Measurements from ENCODE around the gene COL20A1. TPM values are rescaled to one million over a fixed set of nuclear protein-coding genes. Genes with fewer than 3 reads are reported as not detected.

The COL20A1 gene
- total RNA-seq, 5 donors from 2014 or later (not counting 1 experiment from before 2014, with no cell fraction given), result 0.16 to 0.35 (median 0.23) TPM; not detected in 2

DNA sequence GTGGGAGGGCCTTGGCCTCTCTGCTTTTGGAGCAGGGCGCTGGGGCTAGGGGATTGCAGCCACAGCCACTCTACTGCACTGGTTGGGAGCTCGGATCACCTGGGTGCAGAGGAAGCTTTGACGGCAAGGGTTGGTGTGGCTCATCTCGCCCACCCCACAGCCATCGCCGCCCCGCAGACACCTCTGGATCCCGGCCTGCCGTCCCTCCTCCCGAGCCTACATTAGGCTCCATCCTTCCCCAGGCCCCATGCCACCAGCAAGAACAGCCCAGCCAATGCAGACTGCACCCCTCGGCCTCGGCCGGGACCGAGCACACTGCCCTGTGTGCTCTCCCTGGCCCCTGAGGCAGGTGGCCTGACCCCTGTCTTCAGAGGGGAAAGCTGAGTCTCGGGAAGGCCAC, 32.5 kb upstream of the COL20A1 start:
- Mint-ChIP-seq H3K9me3 (no peaks in the 10 kb centered on the region), H3K36me3 (no peaks in the 10 kb centered on the region), H3K4me3 (no peak overlapping the region), H3K27me3 (peaks cover 30 to 60% of the 10 kb centered on the region in 2 donors), H3K27ac (no peak overlapping the region), H3K4me1 (peaks cover 2 to 7% (median 5%) of the 10 kb centered on the region in 3 donors)
- H3K27ac ChIP-seq (ENCODE audit: low read length), result no peak overlapping the region
- no peaks in the 10 kb centered on the region for H3K9me3 ChIP-seq
- H3K27me3 ChIP-seq (replicated peaks in 1 of 2; ENCODE audit: control insufficient read depth in 2 of 2, extremely low read depth in 1 of 2, insufficient read depth in 2 of 2, low read length in 1 of 2), result peaks cover 4 to 85% of the 10 kb centered on the region in 2 experiments
- H3K4me1 ChIP-seq (ENCODE audit: control insufficient read depth in 1 of 2, extremely low read depth in 1 of 2, insufficient read depth in 2 of 2, low read length in 2 of 2), result peaks cover 0 to 8% of the 10 kb centered on the region in 2 experiments
- H3K4me3 ChIP-seq (ENCODE audit: control insufficient read depth in 1 of 2, extremely low read depth in 1 of 2, low read length in 1 of 2), result no peak overlapping the region
- ChIA-PET CTCF (no interaction called here), POLR2A (no interaction called here)
- ATAC-seq (replicated peaks in 1 of 4) (no peak), DNase-seq (no peak)
- no peaks in the 10 kb centered on the region for H3K36me3 ChIP-seq (ENCODE audit: control insufficient read depth in 2 of 2, extremely low read depth in 1 of 2, insufficient read depth in 1 of 2, low read length in 1 of 2)
- WGBS (ENCODE audit: insufficient coverage), result 85% methylated on average over 15 of the region's 15 CpGs

DNA sequence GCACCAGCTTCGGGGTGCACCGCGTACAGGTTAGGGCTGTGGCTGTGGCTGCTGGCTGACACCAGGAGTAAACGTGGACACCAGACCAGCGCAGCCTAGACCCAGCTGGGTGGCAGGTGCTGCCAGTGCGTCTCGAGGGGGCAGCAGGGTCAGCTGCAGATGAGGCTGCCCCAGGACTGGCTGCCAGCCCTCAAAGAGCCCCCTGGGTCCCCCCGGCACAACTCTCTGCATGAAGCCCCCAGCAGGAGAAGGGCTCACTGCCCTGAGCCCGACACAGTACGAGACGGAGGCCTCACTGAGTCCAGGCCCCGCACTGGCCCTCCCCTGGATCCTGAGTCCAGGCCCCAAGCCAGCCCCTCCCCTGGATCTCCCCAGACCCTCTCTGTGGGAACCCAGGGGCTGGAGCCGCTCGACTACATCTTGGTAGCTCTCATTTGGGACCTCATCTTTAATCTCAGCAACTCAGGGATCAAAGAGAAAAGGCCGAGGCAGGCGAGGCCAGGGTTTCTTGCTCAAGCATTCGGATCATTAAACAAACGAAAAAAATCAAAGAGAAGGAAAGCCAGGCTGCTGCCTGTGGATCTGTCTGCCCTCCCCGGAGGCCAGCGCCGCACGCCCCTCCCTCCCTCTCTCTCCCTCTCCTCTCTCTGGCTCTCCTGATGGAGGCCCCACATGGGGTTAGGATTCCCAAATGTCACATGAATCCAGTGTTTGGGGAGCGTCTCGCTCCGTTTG, 31.8 kb upstream of the COL20A1 start:
- POLR2A ChIA-PET, result no interaction called here
- WGBS (ENCODE audit: insufficient coverage), result 71% methylated on average over 18 of the region's 25 CpGs
- Mint-ChIP-seq H3K27ac (no peak overlapping the region), H3K9me3 (no peaks in the 10 kb centered on the region), H3K36me3 (no peaks in the 10 kb centered on the region), H3K4me1 (peaks cover 1 to 6% (median 5%) of the 10 kb centered on the region in 3 donors), H3K4me3 (no peak overlapping the region), H3K27me3 (peaks cover 24 to 57% of the 10 kb centered on the region in 2 donors)
- no peak overlapping the region for H3K4me3 ChIP-seq (ENCODE audit: control insufficient read depth in 1 of 2, extremely low read depth in 1 of 2, low read length in 1 of 2)
- DNase-seq (no peak), ATAC-seq (replicated peaks in 1 of 4) (no peak)
- H3K4me1 ChIP-seq (ENCODE audit: control insufficient read depth in 1 of 2, extremely low read depth in 1 of 2, insufficient read depth in 2 of 2, low read length in 2 of 2), result peaks cover 0 to 8% of the 10 kb centered on the region in 2 experiments
- H3K9me3 ChIP-seq, result no peaks in the 10 kb centered on the region
- H3K27me3 ChIP-seq (replicated peaks in 1 of 2; ENCODE audit: control insufficient read depth in 2 of 2, extremely low read depth in 1 of 2, insufficient read depth in 2 of 2, low read length in 1 of 2), result peaks cover 4 to 86% of the 10 kb centered on the region in 2 experiments
- CTCF ChIA-PET, result interaction anchor here in 1 of 2 donors (0.5 kb wide), 1 partner anchor 28 kb away, joined by 3 read pairs; no protein-coding TSS in a partner anchor
- H3K36me3 ChIP-seq (ENCODE audit: control insufficient read depth in 2 of 2, extremely low read depth in 1 of 2, insufficient read depth in 1 of 2, low read length in 1 of 2), result no peaks in the 10 kb centered on the region
- no peak overlapping the region for H3K27ac ChIP-seq (ENCODE audit: low read length)

DNA sequence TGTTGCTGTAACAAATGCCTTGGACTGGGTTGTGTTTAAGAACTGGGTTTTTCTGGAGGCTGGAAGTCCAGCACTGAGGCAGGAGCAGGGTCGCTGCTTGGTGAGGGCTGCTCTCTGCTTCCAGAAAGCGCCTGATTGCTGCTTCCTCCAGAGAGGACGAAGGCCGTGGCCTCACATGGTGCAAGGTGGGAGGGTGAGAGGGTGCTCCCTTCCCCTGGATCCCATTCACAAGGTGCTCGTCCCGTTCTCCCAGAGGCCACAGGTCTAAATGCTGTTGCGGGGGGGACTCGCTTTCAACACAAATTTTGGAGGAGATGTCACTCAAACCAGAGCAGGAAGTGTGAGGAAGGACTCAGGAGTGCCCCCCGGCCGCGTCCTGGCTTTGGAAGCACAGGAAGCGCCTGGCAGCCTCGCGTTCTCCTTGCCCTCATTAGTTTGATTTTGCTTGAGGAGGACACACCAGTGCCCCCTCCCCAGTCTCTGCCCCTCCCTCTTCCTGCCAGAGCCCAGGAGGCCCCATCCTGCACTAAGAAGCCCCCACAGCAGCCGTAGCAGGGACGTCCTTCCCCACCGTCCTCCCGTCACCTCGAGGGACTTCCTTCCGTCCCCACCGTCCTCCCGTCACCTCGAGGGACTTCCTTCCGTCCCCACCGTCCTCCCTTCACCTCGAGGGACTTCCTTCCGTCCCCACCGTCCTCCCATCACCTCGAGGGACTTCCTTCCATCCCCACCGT, 31.0 kb upstream of the COL20A1 start:
- ATAC-seq (replicated peaks in 1 of 4) (no peak), DNase-seq (no peak)
- Mint-ChIP-seq H3K9me3 (no peaks in the 10 kb centered on the region), H3K4me3 (no peak overlapping the region), H3K27me3 (peaks cover 16 to 52% of the 10 kb centered on the region in 2 donors), H3K4me1 (peaks cover 1 to 6% (median 5%) of the 10 kb centered on the region in 3 donors), H3K27ac (no peak overlapping the region), H3K36me3 (no peaks in the 10 kb centered on the region)
- 17% methylated on average over 10 of the region's 30 CpGs for WGBS (ENCODE audit: insufficient coverage)
- Histone ChIP-seq H3K36me3 (ENCODE audit: control insufficient read depth in 2 of 2, extremely low read depth in 1 of 2, insufficient read depth in 1 of 2, low read length in 1 of 2) (no peaks in the 10 kb centered on the region), H3K9me3 (no peaks in the 10 kb centered on the region), H3K4me1 (ENCODE audit: control insufficient read depth in 1 of 2, extremely low read depth in 1 of 2, insufficient read depth in 2 of 2, low read length in 2 of 2) (peaks cover 0 to 8% of the 10 kb centered on the region in 2 experiments), H3K27ac (ENCODE audit: low read length) (no peak overlapping the region), H3K4me3 (ENCODE audit: control insufficient read depth in 1 of 2, extremely low read depth in 1 of 2, low read length in 1 of 2) (no peak overlapping the region), H3K27me3 (replicated peaks in 1 of 2; ENCODE audit: control insufficient read depth in 2 of 2, extremely low read depth in 1 of 2, insufficient read depth in 2 of 2, low read length in 1 of 2) (peaks cover 4 to 82% of the 10 kb centered on the region in 2 experiments)
- POLR2A ChIA-PET, result no interaction called here
- CTCF ChIA-PET, result no interaction called here

DNA sequence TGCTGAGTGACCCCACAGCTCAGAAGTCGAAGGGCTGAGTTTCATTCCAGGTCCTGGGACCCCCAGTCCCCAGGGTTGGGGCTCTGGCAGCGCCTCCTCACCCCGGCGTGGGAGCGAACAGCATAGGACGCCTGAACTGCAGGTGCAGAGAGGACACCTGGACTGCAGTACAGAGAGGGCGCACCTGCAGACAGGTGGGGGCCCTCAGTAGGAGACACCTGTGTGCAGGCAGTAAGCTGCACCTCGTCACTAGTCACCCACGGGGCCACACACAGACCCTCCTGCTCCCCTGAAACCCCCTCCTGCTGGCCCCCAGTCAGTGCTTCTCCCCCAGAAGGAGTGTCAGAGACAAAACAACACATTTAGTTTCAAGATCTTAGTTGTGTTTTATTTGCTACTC, 30.1 kb upstream of the COL20A1 start:
- no peak overlapping the region for H3K4me3 ChIP-seq (ENCODE audit: control insufficient read depth in 1 of 2, extremely low read depth in 1 of 2, low read length in 1 of 2)
- no peaks in the 10 kb centered on the region for H3K36me3 ChIP-seq (ENCODE audit: control insufficient read depth in 2 of 2, extremely low read depth in 1 of 2, insufficient read depth in 1 of 2, low read length in 1 of 2)
- H3K27ac Mint-ChIP-seq, result no peak overlapping the region
- no peaks in the 10 kb centered on the region for H3K9me3 ChIP-seq
- no peak overlapping the region for H3K4me3 Mint-ChIP-seq
- WGBS (ENCODE audit: insufficient coverage), result 82% methylated on average over 7 of the region's 9 CpGs
- ChIA-PET CTCF (no interaction called here), POLR2A (no interaction called here)
- H3K9me3 Mint-ChIP-seq, result no peaks in the 10 kb centered on the region
- H3K27me3 Mint-ChIP-seq, result peaks cover 14 to 45% of the 10 kb centered on the region in 2 donors
- no peak overlapping the region for H3K27ac ChIP-seq (ENCODE audit: low read length)
- ATAC-seq (replicated peaks in 1 of 4) (no peak), DNase-seq (no peak)
- H3K27me3 ChIP-seq (replicated peaks in 1 of 2; ENCODE audit: control insufficient read depth in 2 of 2, extremely low read depth in 1 of 2, insufficient read depth in 2 of 2, low read length in 1 of 2), result peaks cover 4 to 84% of the 10 kb centered on the region in 2 experiments
- peaks cover 1 to 6% (median 5%) of the 10 kb centered on the region in 3 donors for H3K4me1 Mint-ChIP-seq
- no peaks in the 10 kb centered on the region for H3K36me3 Mint-ChIP-seq
- H3K4me1 ChIP-seq (ENCODE audit: control insufficient read depth in 1 of 2, extremely low read depth in 1 of 2, insufficient read depth in 2 of 2, low read length in 2 of 2), result peaks cover 0 to 8% of the 10 kb centered on the region in 2 experiments

DNA sequence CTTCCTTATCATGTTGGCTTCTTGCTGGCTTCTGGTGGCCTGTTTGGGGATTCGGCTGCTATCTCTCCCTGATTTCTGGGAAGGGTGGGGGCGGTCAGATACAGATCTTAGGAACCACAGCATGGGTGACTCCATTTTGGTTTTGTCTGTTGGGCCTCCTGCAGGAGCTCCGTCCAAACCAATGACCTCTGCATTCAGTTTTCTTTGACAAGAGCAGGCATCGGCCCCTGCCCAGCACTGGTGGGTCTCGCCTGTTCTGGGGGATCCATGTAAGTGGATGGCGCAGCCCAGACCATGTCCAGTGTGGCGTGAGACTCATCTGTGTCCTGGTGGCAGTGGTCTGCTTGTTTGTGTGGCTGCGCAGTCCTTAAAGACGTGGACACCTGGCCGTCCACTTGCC, 29.0 kb upstream of the COL20A1 start:
- no peak for DNase-seq
- peaks cover 0 to 8% of the 10 kb centered on the region in 2 experiments for H3K4me1 ChIP-seq (ENCODE audit: control insufficient read depth in 1 of 2, extremely low read depth in 1 of 2, insufficient read depth in 2 of 2, low read length in 2 of 2)
- no peaks in the 10 kb centered on the region for H3K9me3 ChIP-seq
- Mint-ChIP-seq H3K36me3 (no peaks in the 10 kb centered on the region), H3K27me3 (peaks cover 11 to 41% of the 10 kb centered on the region in 2 donors), H3K4me1 (peaks cover 1 to 6% (median 5%) of the 10 kb centered on the region in 3 donors), H3K27ac (no peak overlapping the region), H3K4me3 (no peak overlapping the region), H3K9me3 (no peaks in the 10 kb centered on the region)
- H3K36me3 ChIP-seq (ENCODE audit: control insufficient read depth in 2 of 2, extremely low read depth in 1 of 2, insufficient read depth in 1 of 2, low read length in 1 of 2), result no peaks in the 10 kb centered on the region
- CTCF ChIA-PET, result no interaction called here
- POLR2A ChIA-PET, result no interaction called here
- 83% methylated on average over 10 of the region's 10 CpGs for whole genome bisulfite sequencing (ENCODE audit: insufficient coverage)
- ATAC-seq (replicated peaks in 1 of 4), result no peak
- peaks cover 3 to 82% of the 10 kb centered on the region in 2 experiments for H3K27me3 ChIP-seq (replicated peaks in 1 of 2; ENCODE audit: control insufficient read depth in 2 of 2, extremely low read depth in 1 of 2, insufficient read depth in 2 of 2, low read length in 1 of 2)
- no peak overlapping the region for H3K4me3 ChIP-seq (ENCODE audit: control insufficient read depth in 1 of 2, extremely low read depth in 1 of 2, low read length in 1 of 2)
- no peak overlapping the region for H3K27ac ChIP-seq (ENCODE audit: low read length)

DNA sequence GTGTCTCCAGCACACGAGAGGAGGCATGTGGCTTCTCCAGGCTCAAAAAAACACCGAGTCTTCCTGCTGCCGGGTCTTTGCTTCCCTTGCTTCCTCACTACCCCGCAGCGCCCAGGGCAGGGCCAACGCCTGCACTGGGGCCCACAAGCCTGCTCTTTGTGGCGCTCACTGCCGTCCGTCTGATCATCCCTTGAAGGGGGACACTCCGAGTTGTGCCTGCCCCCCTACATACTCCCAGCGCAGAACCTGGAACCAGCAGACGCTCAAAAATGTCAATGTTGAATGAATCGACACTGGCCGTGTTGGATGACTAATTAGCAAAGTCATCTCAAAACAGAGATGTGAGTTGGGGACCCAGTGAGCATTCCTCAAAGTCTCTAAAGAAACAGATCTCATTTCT, 28.5 kb upstream of the COL20A1 start:
- POLR2A ChIA-PET, result no interaction called here
- no peaks in the 10 kb centered on the region for H3K9me3 Mint-ChIP-seq
- H3K4me1 Mint-ChIP-seq, result peaks cover 1 to 6% (median 5%) of the 10 kb centered on the region in 3 donors
- H3K27ac Mint-ChIP-seq, result no peak overlapping the region
- 60% methylated on average over 14 of the region's 14 CpGs for WGBS (ENCODE audit: insufficient coverage)
- no peaks in the 10 kb centered on the region for H3K36me3 Mint-ChIP-seq
- no peak overlapping the region for H3K4me3 Mint-ChIP-seq
- no peak for DNase-seq
- no peak overlapping the region for H3K27ac ChIP-seq (ENCODE audit: low read length)
- no peak for ATAC-seq (replicated peaks in 1 of 4)
- H3K9me3 ChIP-seq, result no peaks in the 10 kb centered on the region
- CTCF ChIA-PET, result no interaction called here
- peaks cover 0 to 8% of the 10 kb centered on the region in 2 experiments for H3K4me1 ChIP-seq (ENCODE audit: control insufficient read depth in 1 of 2, extremely low read depth in 1 of 2, insufficient read depth in 2 of 2, low read length in 2 of 2)
- no peak overlapping the region for H3K4me3 ChIP-seq (ENCODE audit: control insufficient read depth in 1 of 2, extremely low read depth in 1 of 2, low read length in 1 of 2)
- peaks cover 3 to 77% of the 10 kb centered on the region in 2 experiments for H3K27me3 ChIP-seq (replicated peaks in 1 of 2; ENCODE audit: control insufficient read depth in 2 of 2, extremely low read depth in 1 of 2, insufficient read depth in 2 of 2, low read length in 1 of 2)
- peaks cover 8 to 37% of the 10 kb centered on the region in 2 donors for H3K27me3 Mint-ChIP-seq
- H3K36me3 ChIP-seq (ENCODE audit: control insufficient read depth in 2 of 2, extremely low read depth in 1 of 2, insufficient read depth in 1 of 2, low read length in 1 of 2), result no peaks in the 10 kb centered on the region
